Measurements from ENCODE around the gene FARSB. TPM values are rescaled to one million over a fixed set of nuclear protein-coding genes. Genes with fewer than 3 reads are reported as not detected.

FARSB gene
- total RNA-seq, 2 experiments from 2014 or later: 55.9 to 56.7 TPM

DNA sequence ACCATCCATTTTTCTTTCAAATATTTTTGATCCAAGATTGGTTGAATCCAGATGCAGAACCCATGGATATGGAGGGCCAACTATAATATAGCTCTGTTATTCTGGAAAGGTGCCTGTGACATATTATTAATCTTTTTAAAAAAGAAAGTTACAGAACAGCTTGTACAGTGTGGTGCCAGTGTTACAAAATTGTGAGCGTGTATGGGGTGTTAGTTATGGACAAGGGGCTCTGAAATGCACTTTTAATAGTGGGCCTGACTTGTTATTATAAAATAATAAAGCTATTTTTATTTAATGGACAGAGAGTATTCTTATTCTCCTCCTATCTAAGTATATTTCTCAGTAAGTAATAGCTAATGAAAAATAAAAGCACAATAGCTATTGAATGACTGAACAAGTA lies 111.2 kb downstream of the FARSB start:
- no peaks in the 10 kb centered on the region for H3K36me3 Mint-ChIP-seq (ENCODE audit: low read depth)
- CTCF ChIA-PET: interaction anchor here (1.1 kb wide), 1 partner anchor 14 kb away, joined by 3 read pairs; no protein-coding TSS in a partner anchor
- H3K4me3 Mint-ChIP-seq: no peak overlapping the region

DNA sequence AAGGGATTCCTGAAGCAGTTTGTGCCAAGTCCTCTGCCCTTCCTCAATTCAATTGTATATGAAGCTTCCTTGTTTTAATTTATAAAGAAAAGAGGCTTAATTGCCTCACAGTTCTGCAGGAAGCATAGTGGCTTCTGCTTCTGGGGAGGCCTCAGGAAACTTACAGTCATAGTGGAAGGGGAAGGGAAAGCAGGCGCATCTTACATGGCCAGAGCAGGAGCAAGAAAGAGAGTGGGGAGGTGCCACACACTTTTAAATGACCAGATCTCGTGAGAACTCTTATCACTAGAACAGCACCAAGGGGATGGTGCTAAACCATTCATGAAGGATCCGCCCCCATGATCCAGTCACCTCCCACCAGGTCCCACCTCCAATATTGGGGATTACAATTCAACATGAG lies 117.4 kb downstream of the FARSB start:
- ChIA-PET CTCF (no interaction called here), POLR2A (no interaction called here)
- TF ChIP-seq, protein P1, sequence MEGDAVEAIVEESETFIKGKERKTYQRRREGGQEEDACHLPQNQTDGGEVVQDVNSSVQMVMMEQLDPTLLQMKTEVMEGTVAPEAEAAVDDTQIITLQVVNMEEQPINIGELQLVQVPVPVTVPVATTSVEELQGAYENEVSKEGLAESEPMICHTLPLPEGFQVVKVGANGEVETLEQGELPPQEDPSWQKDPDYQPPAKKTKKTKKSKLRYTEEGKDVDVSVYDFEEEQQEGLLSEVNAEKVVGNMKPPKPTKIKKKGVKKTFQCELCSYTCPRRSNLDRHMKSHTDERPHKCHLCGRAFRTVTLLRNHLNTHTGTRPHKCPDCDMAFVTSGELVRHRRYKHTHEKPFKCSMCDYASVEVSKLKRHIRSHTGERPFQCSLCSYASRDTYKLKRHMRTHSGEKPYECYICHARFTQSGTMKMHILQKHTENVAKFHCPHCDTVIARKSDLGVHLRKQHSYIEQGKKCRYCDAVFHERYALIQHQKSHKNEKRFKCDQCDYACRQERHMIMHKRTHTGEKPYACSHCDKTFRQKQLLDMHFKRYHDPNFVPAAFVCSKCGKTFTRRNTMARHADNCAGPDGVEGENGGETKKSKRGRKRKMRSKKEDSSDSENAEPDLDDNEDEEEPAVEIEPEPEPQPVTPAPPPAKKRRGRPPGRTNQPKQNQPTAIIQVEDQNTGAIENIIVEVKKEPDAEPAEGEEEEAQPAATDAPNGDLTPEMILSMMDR (IDR thresholded peaks at IDR 0.05): no peak
- no peak overlapping the region for H3K27ac Mint-ChIP-seq
- no peaks in the 10 kb centered on the region for H3K36me3 Mint-ChIP-seq (ENCODE audit: low read depth)
- no peak for DNase-seq
- H3K9me3 Mint-ChIP-seq: no peaks in the 10 kb centered on the region
- intact Hi-C loops (cut with micrococcal nuclease): no loop called here
- H3K27me3 Mint-ChIP-seq: peaks cover 18% of the 10 kb centered on the region
- ATAC-seq: no peak
- H3K4me1 Mint-ChIP-seq (ENCODE audit: low read depth): no peaks in the 10 kb centered on the region
- H3K4me3 Mint-ChIP-seq: no peak overlapping the region

More for the DNA sequence above, 111.2 kb downstream of the FARSB start:
- DNase-seq (no peak), ATAC-seq (no peak)
- POLR2A ChIA-PET: no interaction called here
- Mint-ChIP-seq H3K27me3 (peaks cover 15% of the 10 kb centered on the region), H3K27ac (no peak overlapping the region), H3K4me1 (ENCODE audit: low read depth) (no peaks in the 10 kb centered on the region), H3K9me3 (no peaks in the 10 kb centered on the region)
- TF ChIP-seq, protein P1 (IDR thresholded peaks at IDR 0.05): no peak
- intact Hi-C loops (cut with micrococcal nuclease): no loop called here

DNA sequence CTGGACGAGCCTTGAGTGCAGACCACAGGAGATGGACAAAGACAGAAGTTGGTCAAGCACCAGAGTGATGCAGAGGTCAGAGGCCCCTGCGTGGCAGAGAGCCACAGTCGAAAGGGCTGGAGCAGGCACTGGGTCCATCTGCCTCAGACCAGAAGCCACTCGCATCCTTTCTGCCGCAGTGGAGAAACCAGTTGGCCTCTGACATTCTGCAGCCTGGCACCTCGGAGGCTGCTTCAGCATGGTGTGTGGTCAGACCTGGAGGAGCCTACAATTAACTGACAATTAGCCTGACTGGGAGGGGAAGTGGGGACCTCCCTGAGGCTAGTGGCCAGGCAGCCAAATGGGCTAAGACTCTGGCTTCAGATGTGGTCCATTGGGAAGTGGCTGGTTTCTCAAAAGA lies 120.4 kb downstream of the FARSB start:
- Mint-ChIP-seq H3K27me3 (peaks cover 13% of the 10 kb centered on the region), H3K4me3 (no peak overlapping the region), H3K36me3 (ENCODE audit: low read depth) (no peaks in the 10 kb centered on the region), H3K9me3 (no peaks in the 10 kb centered on the region), H3K27ac (no peak overlapping the region), H3K4me1 (ENCODE audit: low read depth) (no peaks in the 10 kb centered on the region)
- DNase-seq (no peak), ATAC-seq (no peak)
- ChIA-PET CTCF (no interaction called here), POLR2A (no interaction called here)
- TF ChIP-seq, protein P1 (IDR thresholded peaks at IDR 0.05): no peak
- intact Hi-C loops (cut with micrococcal nuclease): no loop called here

DNA sequence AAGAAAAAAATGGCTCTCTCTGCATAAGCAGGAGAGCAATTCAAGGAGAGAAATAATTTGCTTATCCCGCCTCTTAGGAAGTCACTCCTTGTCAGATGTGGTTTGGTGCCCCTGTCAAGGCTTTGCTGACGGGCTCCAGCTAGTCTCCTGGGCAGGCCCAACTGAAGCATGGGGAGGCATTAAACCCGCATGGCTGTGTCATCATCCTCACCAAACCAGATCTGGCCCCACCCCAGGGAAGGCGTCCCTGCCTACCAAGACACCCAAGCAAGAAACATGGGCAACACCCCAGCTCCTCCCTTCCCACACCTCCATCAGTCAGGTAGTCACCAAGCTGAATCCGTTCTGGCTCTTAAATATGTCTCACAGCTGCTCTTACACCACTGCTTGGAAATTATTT lies 123.6 kb downstream of the FARSB start:
- POLR2A ChIA-PET: no interaction called here
- TF ChIP-seq, protein P1 (IDR thresholded peaks at IDR 0.05): no peak
- intact Hi-C loops (cut with micrococcal nuclease): no loop called here

DNA sequence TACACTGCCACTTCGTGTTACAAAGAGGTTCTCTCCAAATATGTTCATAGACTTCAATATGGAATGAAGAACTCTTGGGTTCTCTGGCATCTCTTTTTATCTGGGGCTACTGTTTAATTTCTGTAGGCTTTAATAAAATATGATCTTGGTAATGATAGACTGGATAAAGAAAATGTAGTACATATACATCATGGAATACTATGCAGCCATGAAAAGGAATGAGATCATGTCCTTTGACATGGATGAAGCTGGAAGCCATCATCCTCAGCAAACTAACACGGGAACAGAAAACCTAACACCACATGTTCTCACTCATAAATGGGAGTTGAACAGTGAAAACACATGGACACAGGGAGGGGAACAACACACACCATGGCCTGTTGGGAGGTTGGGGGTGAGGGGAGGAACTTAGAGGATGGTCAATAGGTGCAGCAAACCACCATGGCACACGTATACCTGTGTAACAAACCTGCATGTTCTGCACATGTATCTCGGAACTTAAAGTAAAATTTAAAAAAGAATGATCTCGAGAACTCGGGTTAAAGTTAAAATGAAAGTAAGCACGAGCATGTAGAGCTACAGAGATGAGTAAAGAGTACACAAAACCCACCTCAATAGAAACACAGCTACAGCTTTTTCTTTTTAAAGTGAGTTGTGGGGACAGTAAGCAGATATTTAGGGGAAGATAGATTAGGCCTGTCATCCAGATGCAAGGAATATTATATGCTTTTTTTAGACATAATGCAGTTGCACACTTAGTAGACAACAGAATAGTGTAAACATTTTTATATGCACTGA lies 129.2 kb downstream of the FARSB start:
- H3K9me3 Mint-ChIP-seq: no peaks in the 10 kb centered on the region
- DNase-seq (no peak), ATAC-seq (no peak)
- TF ChIP-seq, protein P1 (IDR thresholded peaks at IDR 0.05): no peak
- no peaks in the 10 kb centered on the region for H3K36me3 Mint-ChIP-seq (ENCODE audit: low read depth)
- ChIA-PET POLR2A (no interaction called here), CTCF (no interaction called here)
- H3K4me3 Mint-ChIP-seq: no peak overlapping the region
- H3K27me3 Mint-ChIP-seq: no peaks in the 10 kb centered on the region
- intact Hi-C loops (cut with micrococcal nuclease): no loop called here
- H3K4me1 Mint-ChIP-seq (ENCODE audit: low read depth): no peaks in the 10 kb centered on the region
- H3K27ac Mint-ChIP-seq: no peak overlapping the region

More for the DNA sequence above, 123.6 kb downstream of the FARSB start:
- Mint-ChIP-seq H3K36me3 (ENCODE audit: low read depth) (no peaks in the 10 kb centered on the region), H3K27me3 (peaks cover 5% of the 10 kb centered on the region), H3K9me3 (no peaks in the 10 kb centered on the region), H3K4me1 (ENCODE audit: low read depth) (no peaks in the 10 kb centered on the region), H3K27ac (no peak overlapping the region), H3K4me3 (no peak overlapping the region)
- DNase-seq (no peak), ATAC-seq (no peak)
- CTCF ChIA-PET: no interaction called here

Measured in activated CD8-positive, alpha-beta T cell treated with anti-CD3 and anti-CD28 coated beads for 36 hours (primary cell).